ENCODE measurements around the gene PIN1.
"Not testable (repeated sequence)": the region's sequence is repeated elsewhere in the genome, so short reads cannot be mapped to it uniquely, and the experiment has no call there.

PIN1 gene

GRCh38 chr19:9818734-9819595, 16.2 kb upstream of the PIN1 start, which contains the start of gene FBXL12:
Gene FBXL12 (minus strand): TSS chr19:9819079. CDS start chr19:9818813, 266 bp downstream.
- DNase-seq (ENCODE audit: low spot score), result peak; percentile 99

- no peak for DNase-seq (ENCODE audit: low spot score)
Measured at GRCh38 chr19:9819596-9819909, 15.6 kb upstream of the PIN1 start.

GRCh38 chr19:9820034-9820433, 15.1 kb upstream of the PIN1 start:
- not testable (repeated sequence) for DNase-seq (ENCODE audit: low spot score)

GRCh38 chr19:9823816-9824215, 11.3 kb upstream of the PIN1 start:
- DNase-seq (ENCODE audit: low spot score), result no peak

- peak; percentile 95 for DNase-seq (ENCODE audit: low spot score)
Measured at GRCh38 chr19:9827289-9828238, 7.6 kb upstream of the PIN1 start, which contains the start of gene UBL5. Gene UBL5 (plus strand): TSS chr19:9827918. CDS start chr19:9828338, 420 bp downstream.

GRCh38 chr19:9828551-9829063, 6.5 kb upstream of the PIN1 start:
- DNase-seq (ENCODE audit: low spot score), result no peak

GRCh38 chr19:9834307-9834725, 802 bp upstream of the PIN1 start:
- DNase-seq (ENCODE audit: low spot score), result no peak

GRCh38 chr19:9835507-9835949, 410 bp downstream of the PIN1 start:
- no peak for DNase-seq (ENCODE audit: low spot score)

GRCh38 chr19:9836021-9836420, 903 bp downstream of the PIN1 start:
- DNase-seq (ENCODE audit: low spot score), result peak; percentile 38

- DNase-seq (ENCODE audit: low spot score), result no peak
Measured at GRCh38 chr19:9838324-9838723, 3.2 kb downstream of the PIN1 start.

GRCh38 chr19:9839415-9839814, 4.3 kb downstream of the PIN1 start:
- no peak for DNase-seq (ENCODE audit: low spot score)

- no peak for DNase-seq (ENCODE audit: low spot score)
Measured at GRCh38 chr19:9842834-9843625, 7.9 kb downstream of the PIN1 start.

- not testable (repeated sequence) for DNase-seq (ENCODE audit: low spot score)
Measured at GRCh38 chr19:9843626-9844273, 8.6 kb downstream of the PIN1 start.

GRCh38 chr19:9847087-9847671, 12.1 kb downstream of the PIN1 start:
- peak; percentile 48 for DNase-seq (ENCODE audit: low spot score)

- peak; percentile 22 for DNase-seq (ENCODE audit: low spot score)
Measured at GRCh38 chr19:9848060-9848459, 12.9 kb downstream of the PIN1 start.

- DNase-seq (ENCODE audit: low spot score), result no peak
Measured at GRCh38 chr19:9848762-9849161, 13.6 kb downstream of the PIN1 start.

- no peak for DNase-seq (ENCODE audit: low spot score)
Measured at GRCh38 chr19:9849791-9850190, 14.7 kb downstream of the PIN1 start.

GRCh38 chr19:9850235-9850959, 15.3 kb downstream of the PIN1 start:
- DNase-seq (ENCODE audit: low spot score), result no peak

- DNase-seq (ENCODE audit: low spot score), result no peak
Measured at GRCh38 chr19:9854282-9854846, 19.2 kb downstream of the PIN1 start.

GRCh38 chr19:9856609-9857008, 21.5 kb downstream of the PIN1 start:
- no peak for DNase-seq (ENCODE audit: low spot score)

Data from NAMALWA (cell line).